ENCODE results near the gene ZNF525.

DNA sequence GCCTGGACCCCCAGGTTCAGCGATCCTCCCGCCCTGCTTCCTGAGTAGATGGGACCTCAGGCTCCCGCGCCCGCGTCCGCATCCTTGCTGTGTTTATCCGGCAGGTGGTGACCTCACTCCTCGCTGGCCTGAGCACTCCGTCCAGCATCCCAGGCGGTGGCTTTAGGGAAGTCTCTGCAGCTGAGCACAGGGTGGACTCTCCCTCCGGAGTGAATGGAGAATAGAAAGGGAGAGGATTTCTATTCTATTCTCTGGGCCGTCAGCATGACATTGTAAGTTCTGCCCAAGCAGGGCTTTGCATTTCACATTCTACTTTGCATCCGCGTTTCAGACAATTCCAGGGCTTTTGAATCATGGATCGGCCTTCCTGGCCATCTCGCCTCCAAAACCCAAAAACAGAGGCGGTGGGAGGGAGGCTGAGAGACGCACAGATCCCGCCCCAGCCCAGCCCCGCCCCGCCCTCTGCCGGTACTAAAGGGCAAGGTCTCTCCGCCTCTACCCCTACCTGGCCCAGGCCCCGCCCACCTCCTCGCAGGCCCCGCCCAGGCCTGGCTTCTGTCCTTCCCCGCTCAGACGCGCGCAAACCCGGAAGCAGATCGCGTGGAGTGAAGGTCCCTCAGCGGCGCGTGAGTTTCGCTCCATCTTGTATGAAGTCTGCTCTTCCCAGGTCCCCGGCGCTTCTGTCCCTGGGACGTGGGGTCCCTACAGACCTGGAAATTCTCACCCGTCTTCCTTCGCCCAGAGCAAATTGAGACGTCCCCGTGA lies at the start of gene ZNF525:
- TF ChIP-seq, protein P1, sequence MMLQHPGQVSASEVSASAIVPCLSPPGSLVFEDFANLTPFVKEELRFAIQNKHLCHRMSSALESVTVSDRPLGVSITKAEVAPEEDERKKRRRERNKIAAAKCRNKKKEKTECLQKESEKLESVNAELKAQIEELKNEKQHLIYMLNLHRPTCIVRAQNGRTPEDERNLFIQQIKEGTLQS (CRISPR knock-in tag; IDR thresholded peaks at IDR 0.05), result no peak
- TF ChIP-seq, protein P2, sequence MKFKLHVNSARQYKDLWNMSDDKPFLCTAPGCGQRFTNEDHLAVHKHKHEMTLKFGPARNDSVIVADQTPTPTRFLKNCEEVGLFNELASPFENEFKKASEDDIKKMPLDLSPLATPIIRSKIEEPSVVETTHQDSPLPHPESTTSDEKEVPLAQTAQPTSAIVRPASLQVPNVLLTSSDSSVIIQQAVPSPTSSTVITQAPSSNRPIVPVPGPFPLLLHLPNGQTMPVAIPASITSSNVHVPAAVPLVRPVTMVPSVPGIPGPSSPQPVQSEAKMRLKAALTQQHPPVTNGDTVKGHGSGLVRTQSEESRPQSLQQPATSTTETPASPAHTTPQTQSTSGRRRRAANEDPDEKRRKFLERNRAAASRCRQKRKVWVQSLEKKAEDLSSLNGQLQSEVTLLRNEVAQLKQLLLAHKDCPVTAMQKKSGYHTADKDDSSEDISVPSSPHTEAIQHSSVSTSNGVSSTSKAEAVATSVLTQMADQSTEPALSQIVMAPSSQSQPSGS (CRISPR knock-in tag; IDR thresholded peaks at IDR 0.05), result no peak
- TF ChIP-seq POLR2AphosphoS5 (IDR thresholded peaks at IDR 0.05; ENCODE audit: low read depth, low read length) (peak; percentile 71), MED13 (CRISPR knock-in tag; IDR thresholded peaks at IDR 0.05) (no peak), ZNF263 (CRISPR knock-in tag; IDR thresholded peaks at IDR 0.05) (no peak), ZNF674 (CRISPR knock-in tag; IDR thresholded peaks at IDR 0.05; ENCODE audit: low read depth) (no peak), ELF4 (CRISPR knock-in tag; IDR thresholded peaks at IDR 0.05; ENCODE audit: borderline replicate concordance) (no peak), YY1 (IDR thresholded peaks at IDR 0.05; ENCODE audit: insufficient read depth, insufficient replicate concordance, low read depth, low read length) (no peak), RAD21 (CRISPR knock-in tag; IDR thresholded peaks at IDR 0.05) (no peak)
- TF ChIP-seq, protein P3, sequence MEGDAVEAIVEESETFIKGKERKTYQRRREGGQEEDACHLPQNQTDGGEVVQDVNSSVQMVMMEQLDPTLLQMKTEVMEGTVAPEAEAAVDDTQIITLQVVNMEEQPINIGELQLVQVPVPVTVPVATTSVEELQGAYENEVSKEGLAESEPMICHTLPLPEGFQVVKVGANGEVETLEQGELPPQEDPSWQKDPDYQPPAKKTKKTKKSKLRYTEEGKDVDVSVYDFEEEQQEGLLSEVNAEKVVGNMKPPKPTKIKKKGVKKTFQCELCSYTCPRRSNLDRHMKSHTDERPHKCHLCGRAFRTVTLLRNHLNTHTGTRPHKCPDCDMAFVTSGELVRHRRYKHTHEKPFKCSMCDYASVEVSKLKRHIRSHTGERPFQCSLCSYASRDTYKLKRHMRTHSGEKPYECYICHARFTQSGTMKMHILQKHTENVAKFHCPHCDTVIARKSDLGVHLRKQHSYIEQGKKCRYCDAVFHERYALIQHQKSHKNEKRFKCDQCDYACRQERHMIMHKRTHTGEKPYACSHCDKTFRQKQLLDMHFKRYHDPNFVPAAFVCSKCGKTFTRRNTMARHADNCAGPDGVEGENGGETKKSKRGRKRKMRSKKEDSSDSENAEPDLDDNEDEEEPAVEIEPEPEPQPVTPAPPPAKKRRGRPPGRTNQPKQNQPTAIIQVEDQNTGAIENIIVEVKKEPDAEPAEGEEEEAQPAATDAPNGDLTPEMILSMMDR (CRISPR knock-in tag; IDR thresholded peaks at IDR 0.05), result peak; percentile 22; the same call in 1 of the 2 replicates

Measured in HepG2 (cell line).